ENCODE measurements around the gene RAB3IL1. TPM values are rescaled to one million over a fixed set of nuclear protein-coding genes. Genes with fewer than 3 reads are reported as not detected.

The RAB3IL1 gene
- polyA plus RNA-seq, 3 donors: 0.13 TPM; not detected in 2

GRCh38 chr11:61880031-61880430, 37.3 kb downstream of the RAB3IL1 start:
- Histone ChIP-seq H3K4me3 (replicated peaks in 1 of 3; ENCODE audit: low read depth in 2 of 3, low read length in 3 of 3) (no peak overlapping the region), H3K9ac (ENCODE audit: insufficient read depth, low read length, poor library complexity, severe bottlenecking) (no peak overlapping the region), H3K36me3 (replicated peaks in 1 of 2; ENCODE audit: control insufficient read depth in 1 of 2, insufficient read depth in 2 of 2, low read length in 2 of 2) (no peaks in the 10 kb centered on the region), H3K27me3 (ENCODE audit: control insufficient read depth in 2 of 2, insufficient read depth in 2 of 2, low read length in 2 of 2) (no peaks in the 10 kb centered on the region), H3K27ac (ENCODE audit: low read depth in 1 of 2, low read length in 2 of 2) (no peak overlapping the region), H4K20me1 (ENCODE audit: insufficient read depth, low read length) (no peaks in the 10 kb centered on the region), H2AFZ (ENCODE audit: insufficient read depth, low read depth, low read length, poor library complexity, severe bottlenecking) (no peak overlapping the region), H3K79me2 (ENCODE audit: insufficient read depth, low read length) (no peaks in the 10 kb centered on the region), H3K4me2 (replicated peaks; ENCODE audit: extremely low read depth, low read length, poor library complexity, severe bottlenecking) (no peak overlapping the region), H3K4me1 (ENCODE audit: control insufficient read depth in 1 of 2, insufficient read depth in 2 of 2, low read length in 2 of 2) (no peaks in the 10 kb centered on the region), H3K9me3 (replicated peaks in 1 of 2; ENCODE audit: control insufficient read depth in 1 of 2, insufficient read depth in 1 of 2, low read length in 2 of 2) (no peaks in the 10 kb centered on the region)
- Mint-ChIP-seq H3K4me3 (peak overlapping the region in 1 of 2 donors; percentile 33), H3K4me1 (no peaks in the 10 kb centered on the region), H3K27me3 (ENCODE audit: low read depth in 3 of 3) (peaks cover 0 to 6% (median 1%) of the 10 kb centered on the region in 3 donors), H3K36me3 (no peaks in the 10 kb centered on the region), H3K9me3 (no peaks in the 10 kb centered on the region), H3K27ac (peak overlapping the region in 1 of 7 donors; percentile 8)
- no peak for TF ChIP-seq CTCF (IDR thresholded peaks at IDR 0.05)
- WGBS (ENCODE audit: insufficient coverage): 89% methylated on average over 11 of the region's 11 CpGs
- DNase-seq: no peak
- intact Hi-C loops (cut with micrococcal nuclease): loop anchor here in 1 of 2 donors (10.0 kb wide), 1 partner anchor 75 kb away; no protein-coding TSS in a partner anchor

GRCh38 chr11:61879152-61879551, 38.2 kb downstream of the RAB3IL1 start:
- Histone ChIP-seq H3K4me3 (replicated peaks in 1 of 3; ENCODE audit: low read depth in 2 of 3, low read length in 3 of 3) (no peak overlapping the region), H3K9me3 (replicated peaks in 1 of 2; ENCODE audit: control insufficient read depth in 1 of 2, insufficient read depth in 1 of 2, low read length in 2 of 2) (no peaks in the 10 kb centered on the region), H4K20me1 (ENCODE audit: insufficient read depth, low read length) (no peaks in the 10 kb centered on the region), H3K27ac (ENCODE audit: low read depth in 1 of 2, low read length in 2 of 2) (no peak overlapping the region), H2AFZ (ENCODE audit: insufficient read depth, low read depth, low read length, poor library complexity, severe bottlenecking) (no peak overlapping the region), H3K79me2 (ENCODE audit: insufficient read depth, low read length) (no peaks in the 10 kb centered on the region), H3K4me2 (replicated peaks; ENCODE audit: extremely low read depth, low read length, poor library complexity, severe bottlenecking) (no peak overlapping the region), H3K36me3 (replicated peaks in 1 of 2; ENCODE audit: control insufficient read depth in 1 of 2, insufficient read depth in 2 of 2, low read length in 2 of 2) (no peaks in the 10 kb centered on the region), H3K27me3 (ENCODE audit: control insufficient read depth in 2 of 2, insufficient read depth in 2 of 2, low read length in 2 of 2) (no peaks in the 10 kb centered on the region), H3K4me1 (ENCODE audit: control insufficient read depth in 1 of 2, insufficient read depth in 2 of 2, low read length in 2 of 2) (no peaks in the 10 kb centered on the region), H3K9ac (ENCODE audit: insufficient read depth, low read length, poor library complexity, severe bottlenecking) (no peak overlapping the region)
- TF ChIP-seq CTCF (IDR thresholded peaks at IDR 0.05): no peak
- Mint-ChIP-seq H3K4me3 (no peak overlapping the region), H3K27me3 (ENCODE audit: low read depth in 3 of 3) (peaks cover 0 to 6% (median 3%) of the 10 kb centered on the region in 3 donors), H3K4me1 (no peaks in the 10 kb centered on the region), H3K36me3 (no peaks in the 10 kb centered on the region), H3K27ac (no peak overlapping the region), H3K9me3 (no peaks in the 10 kb centered on the region)
- no peak for DNase-seq
- WGBS (ENCODE audit: insufficient coverage): 94% methylated on average over 2 of the region's 7 CpGs
- intact Hi-C loops (cut with micrococcal nuclease): no loop called here
